NCI-H187 (cell line): ENCODE measurements around the gene RPTN.
A peak's percentile ranks its signal among the peaks of the same experiment; 100 is the strongest.

ENCODE experiments used
- DNase-seq, 2 experiments: peaks; one replicate each; lab custom pipeline; 2025; lab: John Stamatoyannopoulos, UW

Gene RPTN, protein sequence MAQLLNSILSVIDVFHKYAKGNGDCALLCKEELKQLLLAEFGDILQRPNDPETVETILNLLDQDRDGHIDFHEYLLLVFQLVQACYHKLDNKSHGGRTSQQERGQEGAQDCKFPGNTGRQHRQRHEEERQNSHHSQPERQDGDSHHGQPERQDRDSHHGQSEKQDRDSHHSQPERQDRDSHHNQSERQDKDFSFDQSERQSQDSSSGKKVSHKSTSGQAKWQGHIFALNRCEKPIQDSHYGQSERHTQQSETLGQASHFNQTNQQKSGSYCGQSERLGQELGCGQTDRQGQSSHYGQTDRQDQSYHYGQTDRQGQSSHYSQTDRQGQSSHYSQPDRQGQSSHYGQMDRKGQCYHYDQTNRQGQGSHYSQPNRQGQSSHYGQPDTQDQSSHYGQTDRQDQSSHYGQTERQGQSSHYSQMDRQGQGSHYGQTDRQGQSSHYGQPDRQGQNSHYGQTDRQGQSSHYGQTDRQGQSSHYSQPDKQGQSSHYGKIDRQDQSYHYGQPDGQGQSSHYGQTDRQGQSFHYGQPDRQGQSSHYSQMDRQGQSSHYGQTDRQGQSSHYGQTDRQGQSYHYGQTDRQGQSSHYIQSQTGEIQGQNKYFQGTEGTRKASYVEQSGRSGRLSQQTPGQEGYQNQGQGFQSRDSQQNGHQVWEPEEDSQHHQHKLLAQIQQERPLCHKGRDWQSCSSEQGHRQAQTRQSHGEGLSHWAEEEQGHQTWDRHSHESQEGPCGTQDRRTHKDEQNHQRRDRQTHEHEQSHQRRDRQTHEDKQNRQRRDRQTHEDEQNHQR

DNA sequence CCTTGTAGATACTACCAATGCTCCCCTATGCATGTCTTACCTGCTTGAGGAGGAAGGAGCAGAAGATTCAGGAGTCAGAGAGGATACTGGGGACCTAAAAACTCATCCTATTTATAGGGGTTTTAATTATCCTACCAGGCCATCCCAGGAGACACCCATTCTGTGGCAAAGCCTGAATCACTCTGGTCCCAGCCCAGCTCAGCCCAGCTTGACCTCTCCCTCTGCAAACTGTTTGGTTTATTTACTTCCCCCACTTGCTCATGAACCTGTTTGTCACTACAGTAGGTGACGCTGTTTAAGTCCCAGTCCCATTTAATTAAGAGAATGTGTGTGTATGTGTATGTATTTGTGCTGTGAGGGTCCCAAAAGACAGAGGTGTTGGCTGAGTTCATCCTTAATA is at the start of gene RPTN:
Gene RPTN, minus strand, starts transcription at position 85 of the 400 bp plus-strand sequence. CDS start 1,339 bp downstream, outside the sequence.
- no peak for DNase-seq

GRCh38 chr1:152198982-152199381 is 40.0 kb upstream of the RPTN start:
- no peak for DNase-seq

- DNase-seq, result no peak
Observed at GRCh38 chr1:152197361-152197941, 38.4 kb upstream of the RPTN start.

- DNase-seq, result no peak
Observed at GRCh38 chr1:152191711-152192110, 32.7 kb upstream of the RPTN start.

DNA sequence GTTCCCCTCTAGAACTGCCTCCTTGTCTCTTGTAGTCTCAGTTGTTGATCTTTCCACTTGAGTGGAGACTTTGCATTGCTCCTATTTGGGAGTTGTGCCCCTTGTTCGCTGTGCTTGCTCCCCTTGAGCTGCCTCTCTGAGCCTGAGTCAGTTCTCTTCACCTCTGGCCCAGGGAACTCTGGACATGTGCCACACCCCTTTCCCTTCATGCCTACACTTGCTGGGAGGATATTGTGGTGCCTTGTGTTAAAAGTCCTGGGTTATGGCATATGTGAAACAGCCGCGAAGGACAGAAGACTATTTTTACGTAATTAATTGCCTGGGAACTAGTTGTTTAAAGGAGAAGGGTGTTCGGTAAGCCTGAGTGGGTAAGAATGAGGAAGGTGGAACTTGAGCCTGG is 32.2 kb upstream of the RPTN start:
- DNase-seq, result no peak

GRCh38 chr1:152190589-152190988 is 31.6 kb upstream of the RPTN start:
- DNase-seq, result no peak

DNA sequence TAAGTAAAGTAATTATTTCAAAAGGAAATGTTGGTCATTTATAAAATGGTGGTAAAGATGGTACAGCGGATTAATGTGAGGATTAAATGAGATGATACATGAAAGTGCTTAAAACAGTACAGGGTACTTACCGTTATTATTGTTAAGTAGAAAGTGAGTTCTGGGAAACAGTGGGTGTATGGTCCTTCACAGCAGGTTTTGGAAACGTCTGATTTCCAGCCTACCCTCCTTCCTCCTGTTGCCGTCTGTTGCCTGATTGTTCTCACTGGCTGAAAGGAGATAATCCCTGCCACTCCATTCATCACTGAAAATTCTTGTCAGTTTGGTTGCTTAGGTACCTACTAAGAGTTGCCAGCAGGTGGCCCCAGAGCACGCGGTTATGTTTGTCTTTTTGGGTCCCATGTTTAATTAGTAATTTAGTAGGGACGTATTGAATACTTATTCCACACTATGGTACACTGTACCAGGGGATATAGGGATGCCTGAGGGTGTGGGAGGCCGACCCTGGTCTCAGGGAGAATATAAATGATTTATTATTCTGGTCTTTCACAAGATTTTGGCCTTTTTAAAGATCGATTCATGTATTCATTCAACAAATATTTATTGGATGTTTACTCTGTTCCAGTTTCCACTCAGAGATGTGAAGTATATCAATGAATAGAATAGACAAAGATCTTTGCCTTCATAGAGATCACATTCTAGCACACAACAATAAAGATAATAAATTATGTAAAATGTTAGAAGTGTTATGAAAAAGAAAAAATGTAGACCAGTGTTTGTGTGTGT is 30.8 kb upstream of the RPTN start:
- DNase-seq, result peak; percentile 19 to 29

DNA sequence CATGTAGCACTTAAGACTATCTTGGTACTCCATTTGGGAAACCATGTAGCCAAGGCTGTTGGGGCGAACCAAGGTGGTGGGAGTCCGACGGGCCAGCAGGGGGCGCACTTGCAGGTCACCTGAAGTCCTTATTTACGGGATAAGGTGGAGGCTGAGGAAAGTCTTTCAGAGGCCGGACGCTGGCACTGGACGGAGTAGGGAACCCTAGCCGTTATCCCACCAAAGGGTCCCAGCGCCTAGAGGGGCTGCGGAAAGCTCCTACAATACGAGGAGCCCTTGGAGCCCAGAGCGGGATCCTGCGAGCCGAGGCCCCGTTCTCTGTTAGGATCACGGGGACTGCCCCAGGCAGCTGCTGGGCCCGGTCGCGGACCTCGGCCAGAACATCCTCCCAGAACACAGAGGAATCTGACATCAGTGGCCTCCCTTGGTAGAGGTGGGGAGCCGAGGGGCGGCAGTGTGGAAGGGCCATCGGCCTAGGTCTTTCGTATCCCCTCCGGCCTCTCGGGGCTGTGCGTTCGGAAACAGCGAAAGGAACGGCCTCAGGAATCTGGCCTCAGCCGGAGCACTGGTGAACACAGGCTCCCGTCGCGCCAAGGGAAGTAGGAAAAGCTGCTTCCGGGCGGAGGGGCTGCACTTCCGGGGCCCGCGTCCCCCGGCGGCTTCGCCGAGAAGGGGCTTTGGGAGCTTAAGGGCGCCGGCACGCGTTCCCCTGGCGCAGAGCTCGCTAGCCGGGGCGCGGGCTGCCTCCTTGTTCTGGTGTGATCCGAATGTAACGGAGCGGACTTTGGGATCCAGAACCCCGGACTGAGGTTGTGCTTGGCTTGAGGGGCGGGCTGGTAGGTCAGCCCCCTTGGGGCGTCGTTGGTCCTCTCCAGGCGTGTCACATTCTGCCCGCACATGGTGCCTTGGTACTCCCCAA is 29.9 kb upstream of the RPTN start:
- peak in 1 of 2 experiments; percentile 16 for DNase-seq

DNA sequence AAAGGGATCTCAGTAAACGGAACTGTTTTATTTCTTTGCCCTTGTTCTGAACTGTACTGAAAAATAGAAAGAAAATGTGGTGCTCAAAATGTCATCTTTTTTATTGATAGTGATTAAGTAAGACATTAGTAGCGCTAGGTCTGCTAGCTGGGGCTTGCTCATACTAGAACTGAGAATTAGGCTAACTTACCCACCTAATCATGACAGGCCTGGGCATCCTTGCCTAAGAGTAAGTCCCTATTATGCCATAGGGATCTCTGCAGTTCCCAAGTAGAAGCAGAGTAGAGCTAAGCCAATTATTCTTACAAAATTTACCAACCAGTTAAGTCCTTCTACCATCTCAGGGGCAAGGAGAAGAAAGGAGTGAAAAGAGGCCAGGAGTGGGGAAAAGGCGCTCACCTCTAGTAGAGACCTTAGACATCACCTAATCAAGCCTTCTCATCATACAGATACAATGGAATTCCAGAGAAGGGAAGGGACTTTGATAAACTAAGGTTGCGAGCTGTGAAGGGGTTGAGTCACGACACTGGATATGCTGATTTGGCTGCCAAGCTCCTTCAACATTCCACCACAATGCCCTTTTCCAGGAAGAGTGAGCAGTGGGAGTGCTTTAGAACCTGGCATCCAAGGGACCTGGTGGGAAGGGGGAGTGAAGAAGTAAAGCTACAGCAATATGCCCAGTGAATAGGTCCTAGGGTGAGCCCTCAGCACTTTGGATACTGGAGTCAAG is 27.7 kb upstream of the RPTN start:
- no peak for DNase-seq

DNA sequence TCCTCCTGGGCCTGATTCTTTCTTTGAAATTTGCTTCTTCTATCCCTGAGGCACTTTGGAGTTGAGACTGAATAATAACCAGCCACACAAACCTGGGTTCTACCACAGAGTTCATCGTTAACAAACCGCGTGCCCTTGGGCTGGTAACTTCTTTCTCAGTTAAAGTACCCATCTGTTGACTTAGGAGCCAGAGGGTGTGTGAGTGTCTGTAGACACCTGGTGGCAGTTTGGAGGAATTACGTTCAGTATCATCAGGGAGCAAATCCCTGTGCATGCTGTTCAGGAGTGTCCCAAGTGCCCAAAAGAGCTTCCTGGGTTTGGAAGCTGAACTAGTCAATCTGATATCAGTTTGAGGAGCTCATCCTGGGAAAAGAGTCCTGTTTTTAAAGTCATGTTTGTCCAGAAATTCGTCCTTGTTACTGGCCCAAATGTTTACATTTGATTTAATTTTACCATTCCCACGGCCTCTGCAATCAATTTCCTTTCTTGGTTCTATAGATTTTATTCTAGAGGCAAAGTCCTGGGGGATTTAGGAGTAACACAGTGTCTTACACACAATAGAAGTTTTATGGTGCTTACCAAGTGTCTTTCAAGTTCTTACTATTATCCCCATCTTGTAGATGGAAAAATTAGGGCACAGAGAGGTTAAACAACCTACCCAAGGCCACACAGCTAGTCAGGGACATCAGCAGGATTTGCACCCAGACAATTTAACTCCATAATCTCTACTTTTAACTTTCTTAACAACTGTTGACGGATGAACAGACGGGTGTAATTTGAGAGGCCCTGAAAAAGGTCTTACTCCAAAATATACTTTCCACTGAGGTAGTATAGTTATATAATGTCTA is 26.7 kb upstream of the RPTN start:
- peak in 1 of 2 experiments; percentile 25 for DNase-seq

DNA sequence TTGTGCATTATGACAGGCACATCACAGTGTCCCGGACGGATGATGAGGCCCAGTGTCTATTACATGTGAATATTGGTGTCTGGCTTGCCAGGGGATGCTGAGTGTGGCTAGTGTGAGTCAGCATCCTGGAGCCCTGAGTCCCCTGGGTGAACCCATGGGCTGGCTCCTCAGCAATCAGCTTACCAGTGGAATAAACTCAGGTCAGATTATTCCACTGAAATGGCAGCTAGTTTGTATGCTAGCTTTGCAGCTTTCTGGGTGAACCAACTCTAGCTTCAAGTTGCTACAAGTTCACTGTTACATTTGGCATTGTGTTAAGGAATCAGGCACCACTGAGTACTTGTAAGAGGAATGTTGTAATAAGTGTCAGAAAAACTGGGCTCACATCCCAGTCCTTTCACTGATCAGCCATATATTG is 23.9 kb upstream of the RPTN start:
- no peak for DNase-seq

DNA sequence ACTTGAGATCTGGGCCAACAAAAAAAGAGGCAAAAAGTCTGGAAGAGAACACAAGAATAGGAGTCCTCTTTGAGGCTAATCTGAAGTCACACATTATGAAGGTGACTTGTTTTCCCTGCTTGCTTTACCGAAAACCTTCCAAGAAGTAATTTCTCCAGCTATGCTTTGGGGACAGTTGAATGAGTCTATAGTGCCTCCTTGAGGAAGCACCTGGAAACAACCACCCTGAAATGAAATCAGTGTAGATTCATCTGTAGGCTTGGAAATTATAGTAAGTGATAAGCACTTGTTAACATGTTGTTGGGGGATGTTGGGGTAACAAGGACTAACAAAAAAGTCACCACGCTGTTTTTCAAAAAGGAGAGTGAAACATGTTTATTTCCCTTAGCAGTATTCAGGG is 23.4 kb upstream of the RPTN start:
- DNase-seq, result no peak

DNA sequence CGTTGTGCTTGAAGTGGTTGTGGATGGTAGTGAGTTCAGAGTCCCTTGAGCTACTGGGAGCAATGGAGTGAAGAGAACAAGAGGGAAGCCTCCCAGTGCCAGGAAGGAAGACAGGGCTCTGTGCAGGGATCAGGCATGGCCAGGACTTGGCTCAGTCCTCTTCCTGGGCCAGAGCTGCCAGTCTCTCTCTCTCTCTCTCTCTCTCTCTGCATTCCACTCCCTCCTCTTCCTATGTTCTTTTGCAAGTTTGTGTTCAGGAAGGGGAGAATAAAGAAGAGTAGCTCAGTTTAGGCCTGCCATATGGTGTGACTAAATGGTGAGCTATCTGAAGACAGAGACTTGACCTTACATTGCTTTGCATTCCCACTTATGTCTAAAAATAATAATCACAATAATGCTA is 20.5 kb upstream of the RPTN start:
- no peak for DNase-seq

DNA sequence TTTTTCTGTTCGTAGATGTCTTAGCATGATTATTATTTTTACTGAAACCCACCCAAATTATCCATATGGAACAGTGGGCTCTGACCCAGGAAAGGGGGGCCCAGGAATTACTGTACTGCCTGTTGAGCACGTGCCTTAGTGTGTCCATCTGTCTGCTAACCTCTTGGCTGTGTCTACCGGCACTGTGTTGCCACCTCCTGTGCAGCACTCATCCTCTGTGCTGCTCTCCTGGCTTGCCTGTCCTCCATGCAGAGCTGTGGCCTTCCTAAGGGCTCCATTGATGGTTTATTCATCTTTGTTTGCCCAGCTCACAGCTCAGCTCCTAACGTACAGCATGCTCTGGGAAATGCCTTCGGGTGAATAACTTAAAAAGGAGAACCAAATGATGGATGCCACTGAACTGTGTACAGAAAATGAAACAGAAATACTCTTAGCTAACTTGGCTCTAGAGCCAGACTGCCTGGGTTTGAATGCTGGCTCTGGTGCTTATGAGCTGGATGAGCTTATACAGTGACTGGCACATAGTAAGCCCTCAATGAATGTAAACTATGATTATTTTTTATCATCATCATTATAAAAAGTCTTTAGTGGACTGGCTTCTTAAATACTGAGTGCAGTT is 11.4 kb upstream of the RPTN start:
- DNase-seq, result no peak

- no peak for DNase-seq
Observed at GRCh38 chr1:152169366-152170025, 10.5 kb upstream of the RPTN start.

DNA sequence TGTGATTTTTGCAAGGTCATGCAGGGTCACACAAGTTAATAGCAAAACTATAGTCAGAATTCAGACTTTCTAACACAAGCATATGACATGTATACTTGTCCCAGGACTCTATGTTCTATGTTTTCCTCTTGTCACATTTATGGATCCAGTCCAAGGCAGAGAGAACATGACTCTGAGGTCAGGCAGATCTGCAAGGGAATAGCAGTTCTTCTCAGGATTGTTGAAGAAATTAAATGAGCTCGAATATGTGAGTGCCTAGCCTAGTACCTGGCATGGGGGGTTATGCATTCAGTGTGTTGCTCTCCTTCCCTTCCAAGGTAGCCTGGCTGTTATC is 9.5 kb upstream of the RPTN start:
- no peak for DNase-seq

- no peak for DNase-seq
Observed at GRCh38 chr1:152167835-152168534, 9.0 kb upstream of the RPTN start.

DNA sequence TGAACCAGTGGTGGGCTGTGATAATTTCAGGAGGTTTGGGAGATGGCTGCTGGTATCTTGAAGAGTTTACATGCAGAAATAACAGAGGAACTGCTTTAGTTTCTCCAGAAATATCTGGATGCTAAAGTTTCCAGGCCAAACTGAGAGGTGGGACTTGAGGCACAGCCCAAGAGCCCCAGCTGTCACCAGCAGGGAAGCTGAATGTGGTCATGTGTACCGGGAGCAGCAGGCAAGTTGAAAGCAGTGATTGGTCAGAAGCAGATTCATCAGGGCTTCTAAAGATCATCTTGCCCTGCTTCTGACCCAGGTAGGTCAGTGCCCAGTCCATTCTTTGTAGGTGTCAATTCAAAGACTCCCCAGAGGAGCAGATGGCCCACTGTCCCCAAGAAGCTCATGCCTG is 7.9 kb upstream of the RPTN start:
- DNase-seq, result no peak
